PC-9 (cell line): ENCODE results near the gene LSS. TPM values are rescaled to one million over a fixed set of nuclear protein-coding genes. Genes with fewer than 3 reads are reported as not detected.

Experiments
- BruUV-seq: library from RNA; stranded (reverse); fragments of 400-500 nt; replicated peaks from 2 replicates; lab custom pipeline; 2021; lab: Mats Ljungman, UMichigan
- CTCF ChIA-PET: fragments of 300-600 bp; sonication (Branson Sonifier 250); formaldehyde crosslinking; loops from one replicate; lab custom pipeline; 2022; ENCODE audit warnings: antibody characterized with exemption; lab: Charles Lee
- POLR2A ChIA-PET: fragments of 300-600 bp; sonication (Branson Sonifier 250); formaldehyde crosslinking; loops from one replicate; lab custom pipeline; 2022; ENCODE audit warnings: antibody characterized with exemption; ENCODE audit not compliant: unreplicated experiment; lab: Charles Lee
- DNase-seq, 2 experiments: peaks; one replicate each; pipeline versions ENCODE4 v3.0.0 to v3.0.0-alpha.2; 2015 to 2022; ENCODE audit warnings: mixed read lengths in 1 of 2
- H2AFZ ChIP-seq: fragments of 200-600 bp; sonication (generic); 2 replicates; pipeline ENCODE4 v1.8.1; 2017; ENCODE audit warnings: antibody characterized with exemption
- H3F3A ChIP-seq: fragments of 200-600 bp; sonication (generic); 2 replicates; pipeline ENCODE4 v1.8.1; 2017; ENCODE audit warnings: antibody characterized with exemption, mild to moderate bottlenecking, low read depth; ENCODE audit not compliant: insufficient read depth
- H3K27ac ChIP-seq: fragments of 200-600 bp; sonication (generic); 2 replicates; pipeline ENCODE4 v1.6.1; 2016; ENCODE audit warnings: mixed run types
- H3K27me3 ChIP-seq: fragments of 200-600 bp; sonication (generic); 2 replicates; pipeline ENCODE4 v1.6.1; 2016; ENCODE audit warnings: low read depth, mixed run types; ENCODE audit not compliant: insufficient read depth
- H3K36me3 ChIP-seq: fragments of 200-600 bp; sonication (generic); 2 replicates; pipeline ENCODE4 v1.6.1; 2016; ENCODE audit warnings: low read depth, mixed run types
- H3K4me1 ChIP-seq: fragments of 200-600 bp; sonication (generic); replicated peaks from 2 replicates; pipeline ENCODE4 v1.6.1; 2016; ENCODE audit warnings: mixed run types; ENCODE audit not compliant: insufficient read depth
- H3K4me2 ChIP-seq: fragments of 200-600 bp; sonication (generic); 2 replicates; pipeline ENCODE4 v1.6.1; 2017; ENCODE audit warnings: mixed run types
- H3K4me3 ChIP-seq: fragments of 200-600 bp; sonication (generic); 2 replicates; pipeline ENCODE4 v1.6.1; 2016; ENCODE audit warnings: mixed run types
- H3K79me2 ChIP-seq: fragments of 200-600 bp; sonication (generic); 2 replicates; pipeline ENCODE4 v1.6.1; 2017; ENCODE audit warnings: low read depth, mixed run types
- H3K9me2 ChIP-seq: fragments of 200-600 bp; sonication (generic); 2 replicates; pipeline ENCODE4 v1.8.1; 2017; ENCODE audit warnings: mild to moderate bottlenecking; ENCODE audit not compliant: insufficient read depth
- H3K9me3 ChIP-seq: fragments of 200-600 bp; sonication (generic); 2 replicates; pipeline ENCODE4 v1.8.1; 2016; ENCODE audit warnings: low read depth; ENCODE audit not compliant: insufficient read depth
- H4K20me1 ChIP-seq: fragments of 200-600 bp; sonication (generic); 2 replicates; pipeline ENCODE4 v1.8.1; 2017; ENCODE audit not compliant: insufficient read depth
- CTCF ChIP-seq: fragments of 200-600 bp; sonication (generic); conservative IDR thresholded peaks from 2 replicates; pipeline ENCODE4 v1.6.1; 2017; ENCODE audit warnings: mixed run types, antibody characterized with exemption, mild to moderate bottlenecking, moderate library complexity
- EZH2 ChIP-seq: fragments of 200-600 bp; sonication (generic); IDR thresholded peaks from 2 replicates; pipeline ENCODE4 v1.8.0; 2017; ENCODE audit warnings: antibody characterized with exemption, low read depth
- intact Hi-C: fragments of 100-400 bp; cut with micrococcal nuclease; formaldehyde crosslinking; loops from one replicate; pipeline ENCODE4 v1.10.0; 2022; ENCODE audit not compliant: unreplicated experiment
- total RNA-seq: library from RNA; stranded (reverse); gene quantifications from 2 replicates; pipeline ENCODE4 v1.2.3, GENCODE V29; 2021

LSS gene
- total RNA-seq, 1 experiment from 2014 or later, result 92.3 TPM

GRCh38 chr21:46145159-46145839, 83.3 kb downstream of the LSS start:
- intact Hi-C loops, result loop anchor here (5.0 to 10.0 kb wide), 2 partner anchors 82 to 140 kb away; partner anchors contain the start of genes LSS, MCM3AP and YBEY
- POLR2A ChIA-PET, result no interaction called here

GRCh38 chr21:46144464-46145070, 84.0 kb downstream of the LSS start:
- no TSS peak for BruUV-seq
- Histone ChIP-seq H3K4me2 (no peak overlapping the region), H4K20me1 (no peaks in the 10 kb centered on the region), H3K9me2 (no peaks in the 10 kb centered on the region), H3F3A (peaks cover 17% of the 10 kb centered on the region; the same call in 1 of the 2 replicates), H3K27ac (no peak overlapping the region), H3K4me1 (no peaks in the 10 kb centered on the region; the same call in 1 of the 2 replicates), H3K36me3 (no peaks in the 10 kb centered on the region), H3K79me2 (no peaks in the 10 kb centered on the region), H3K27me3 (no peaks in the 10 kb centered on the region), H3K4me3 (no peak overlapping the region), H2AFZ (no peak overlapping the region), H3K9me3 (no peaks in the 10 kb centered on the region)
- no peak for DNase-seq
- CTCF ChIA-PET, result no interaction called here
- POLR2A ChIA-PET, result no interaction called here
- no peak for TF ChIP-seq CTCF
- TF ChIP-seq EZH2, result no peak
- intact Hi-C loops, result loop anchor here (5.0 to 10.0 kb wide), 2 partner anchors 83 to 140 kb away; partner anchors contain the start of genes LSS, MCM3AP and YBEY

More at GRCh38 chr21:46145159-46145839, 83.3 kb downstream of the LSS start:
- peaks cover 17% of the 10 kb centered on the region; the same call in 1 of the 2 replicates for H3F3A ChIP-seq
- no peaks in the 10 kb centered on the region for H3K9me2 ChIP-seq
- BruUV-seq, result no TSS peak
- CTCF ChIA-PET, result no interaction called here
- H4K20me1 ChIP-seq, result no peaks in the 10 kb centered on the region
- H2AFZ ChIP-seq, result no peak overlapping the region
- H3K4me1 ChIP-seq, result no peaks in the 10 kb centered on the region; the same call in 1 of the 2 replicates
- H3K36me3 ChIP-seq, result no peaks in the 10 kb centered on the region
- no peak overlapping the region for H3K27ac ChIP-seq
- no peaks in the 10 kb centered on the region for H3K79me2 ChIP-seq
- no peaks in the 10 kb centered on the region for H3K9me3 ChIP-seq
- no peak for TF ChIP-seq CTCF
- no peak for TF ChIP-seq EZH2
- no peaks in the 10 kb centered on the region for H3K27me3 ChIP-seq
- no peak for DNase-seq
- no peak overlapping the region for H3K4me3 ChIP-seq
- H3K4me2 ChIP-seq, result no peak overlapping the region

- ChIA-PET POLR2A (interaction anchor here (1.0 kb wide), 1 partner anchor 161 kb away, joined by 11 read pairs; no protein-coding TSS in a partner anchor), CTCF (interaction anchor here (0.6 to 1.3 kb wide), 7 partner anchors 21 to 335 kb away, joined by 3 to 5 read pairs (median 4); a partner anchor contains a TSS)
- no peaks in the 10 kb centered on the region for H3K27me3 ChIP-seq
- peaks cover 17% of the 10 kb centered on the region; the same call in 1 of the 2 replicates for H3F3A ChIP-seq
- no peak for DNase-seq
- intact Hi-C loops, result loop anchor here (2.0 to 10.0 kb wide), 2 partner anchors 142 to 170 kb away; partner anchors contain the start of genes MCM3AP and YBEY
- H3K27ac ChIP-seq, result no peak overlapping the region
- H3K36me3 ChIP-seq, result no peaks in the 10 kb centered on the region
- H3K9me2 ChIP-seq, result no peaks in the 10 kb centered on the region
- no peak overlapping the region for H3K4me2 ChIP-seq
- no peaks in the 10 kb centered on the region for H3K9me3 ChIP-seq
- TF ChIP-seq CTCF, result no peak
- no peak for TF ChIP-seq EZH2
- no peak overlapping the region for H3K4me3 ChIP-seq
- no peak overlapping the region for H2AFZ ChIP-seq
- no peaks in the 10 kb centered on the region for H4K20me1 ChIP-seq
- H3K79me2 ChIP-seq, result no peaks in the 10 kb centered on the region
- BruUV-seq, result no TSS peak
- no peaks in the 10 kb centered on the region; the same call in 1 of the 2 replicates for H3K4me1 ChIP-seq
Measured at GRCh38 chr21:46142582-46143473, 85.7 kb downstream of the LSS start.
